Transverse colon (tissue), 4 donors: ENCODE data around the gene FKBP1A. TPM values are rescaled to one million over a fixed set of nuclear protein-coding genes. Genes with fewer than 3 reads are reported as not detected.

Source experiments
- DNase-seq: peaks from one replicate; pipeline ENCODE4 v3.0.0-alpha.2; 2019
- H3K27ac ChIP-seq, 4 donors: fragments of 200-600 bp; sonication (generic); 2 replicates each; pipeline ENCODE4 v1.5.1; 2016 to 2018; ENCODE audit warnings: inconsistent platforms in 4 of 4
- H3K27me3 ChIP-seq: fragments of 200-600 bp; sonication (generic); 2 replicates; pipeline ENCODE4 v1.5.1; 2017; ENCODE audit warnings: inconsistent platforms
- H3K36me3 ChIP-seq, 4 donors: fragments of 200-600 bp; sonication (generic); 2 replicates each; pipeline ENCODE4 v1.5.1; 2017 to 2019; ENCODE audit warnings: inconsistent platforms in 4 of 4
- H3K4me1 ChIP-seq, 4 donors: fragments of 200-600 bp; sonication (generic); 2 replicates each; pipeline ENCODE4 v1.5.1; 2017 to 2020; ENCODE audit warnings: inconsistent platforms in 4 of 4
- H3K4me3 ChIP-seq, 4 donors: fragments of 200-600 bp; sonication (generic); 1 replicate in 1 of 4; 2 replicates in 3 of 4; pipeline versions ENCODE4 v1.5.1 to v1.6.1; 2017 to 2019; ENCODE audit warnings: inconsistent platforms in 4 of 4
- H3K9me3 ChIP-seq, 2 donors: fragments of 200-600 bp; sonication (generic); 2 replicates each; pipeline ENCODE4 v1.5.1; 2017 to 2019; ENCODE audit warnings: inconsistent platforms in 2 of 2
- EP300 ChIP-seq: sonication (generic); formaldehyde crosslinking; IDR thresholded peaks from one replicate; pipeline ENCODE4 v1.6.1; 2017; ENCODE audit warnings: antibody characterized with exemption, low read depth
- POLR2A ChIP-seq: fragments of 450-650 bp; IDR thresholded peaks from one replicate; pipeline ENCODE4 v1.6.1; 2016; ENCODE audit warnings: antibody characterized with exemption, mild to moderate bottlenecking, moderate library complexity
- POLR2AphosphoS5 ChIP-seq, 3 donors: sonication (generic); formaldehyde crosslinking; IDR thresholded peaks; one replicate each; pipeline ENCODE4 v1.6.1; 2016; ENCODE audit warnings: antibody characterized with exemption in 3 of 3
- WGBS, 2 donors: methylation state at CpG; one replicate each; pipeline ENCODE4 v1.1.5; 2018; ENCODE audit warnings: low coverage in 1 of 2; 5-methylcytosine and 5-hydroxymethylcytosine counted together
- in situ Hi-C, 4 donors: fragments of 200-750 bp; cut with MboI; loops; one replicate each; pipeline versions ENCODE4 v1.15.0 to v1.15.1; 2017; ENCODE audit warnings: low sequenced_read_pairs in 3 of 4, low pct_ligation_motif_present in 1 of 4, low pct_unique_long_range_greater_than_20kb in 1 of 4
- intact Hi-C: fragments of 100-400 bp; cut with DNase I; formaldehyde crosslinking; loops from one replicate; pipeline ENCODE4 v1.15.1; 2023; ENCODE audit warnings: low total_unique reads
- total RNA-seq, 4 donors: library from RNA; depleted of rRNA; stranded (reverse); fragments of >200 nt; gene quantifications; one replicate each; pipeline ENCODE4 v1.1.0, GENCODE V29; 2016
- TF ChIP-seq, protein P1 (sequence below), 5 experiments: fragments of 200-600 bp in 3 of 5; fragments of 450-650 bp in 2 of 5; sonication (generic) in 3 of 5; IDR thresholded peaks; 1 replicate in 2 of 5; 2 replicates in 3 of 5; pipeline ENCODE4 v1.5.1; 2016 to 2017; ENCODE audit warnings: antibody characterized with exemption in 5 of 5, inconsistent platforms in 3 of 5, mild to moderate bottlenecking in 2 of 5, moderate library complexity in 1 of 5

FKBP1A gene
- total RNA-seq, 4 donors from 2014 or later: 120 to 202 (median 144) TPM

DNA sequence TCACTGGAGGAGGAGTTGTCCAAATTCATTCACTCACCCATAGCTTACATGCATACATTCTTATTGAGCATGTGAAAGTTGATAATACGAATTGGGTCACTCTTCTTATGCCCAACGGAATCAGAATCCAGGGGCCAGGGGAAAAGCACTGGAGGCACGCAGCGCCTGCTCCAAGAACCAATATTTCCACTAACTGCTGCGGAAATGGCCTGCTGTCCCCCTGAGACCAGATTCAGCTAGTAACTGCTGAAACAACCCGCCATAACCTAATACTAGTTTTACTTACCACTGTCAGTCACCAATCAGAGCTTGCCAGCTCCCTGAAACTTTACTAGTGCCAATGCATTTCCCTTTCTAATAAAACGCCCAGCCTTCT is 641 bp upstream of the FKBP1A start:
- WGBS, 2 donors: 48 to 59% methylated on average over 7 of the region's 7 CpGs
- Histone ChIP-seq H3K4me3 (peak overlapping the region; percentile 48 to 97 (median 92)), H3K27ac (peak overlapping the region; percentile 90 to 94 (median 92)), H3K4me1 (peaks cover 28 to 51% (median 43%) of the 10 kb centered on the region in 4 donors), H3K9me3 (no peaks in the 10 kb centered on the region), H3K27me3 (peaks cover 4% of the 10 kb centered on the region), H3K36me3 (no peaks in the 10 kb centered on the region)
- TF ChIP-seq POLR2A (no peak), EP300 (no peak), POLR2AphosphoS5 (IDR thresholded peaks at IDR 0.05) (no peak)
- TF ChIP-seq, protein P1, sequence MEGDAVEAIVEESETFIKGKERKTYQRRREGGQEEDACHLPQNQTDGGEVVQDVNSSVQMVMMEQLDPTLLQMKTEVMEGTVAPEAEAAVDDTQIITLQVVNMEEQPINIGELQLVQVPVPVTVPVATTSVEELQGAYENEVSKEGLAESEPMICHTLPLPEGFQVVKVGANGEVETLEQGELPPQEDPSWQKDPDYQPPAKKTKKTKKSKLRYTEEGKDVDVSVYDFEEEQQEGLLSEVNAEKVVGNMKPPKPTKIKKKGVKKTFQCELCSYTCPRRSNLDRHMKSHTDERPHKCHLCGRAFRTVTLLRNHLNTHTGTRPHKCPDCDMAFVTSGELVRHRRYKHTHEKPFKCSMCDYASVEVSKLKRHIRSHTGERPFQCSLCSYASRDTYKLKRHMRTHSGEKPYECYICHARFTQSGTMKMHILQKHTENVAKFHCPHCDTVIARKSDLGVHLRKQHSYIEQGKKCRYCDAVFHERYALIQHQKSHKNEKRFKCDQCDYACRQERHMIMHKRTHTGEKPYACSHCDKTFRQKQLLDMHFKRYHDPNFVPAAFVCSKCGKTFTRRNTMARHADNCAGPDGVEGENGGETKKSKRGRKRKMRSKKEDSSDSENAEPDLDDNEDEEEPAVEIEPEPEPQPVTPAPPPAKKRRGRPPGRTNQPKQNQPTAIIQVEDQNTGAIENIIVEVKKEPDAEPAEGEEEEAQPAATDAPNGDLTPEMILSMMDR (IDR thresholded peaks at IDR 0.05): no peak
- in situ Hi-C loops: no loop called here
- no peak for DNase-seq
- intact Hi-C loops: loop anchor here (2.0 kb wide), 1 partner anchor 69 kb away; no protein-coding TSS in a partner anchor

DNA sequence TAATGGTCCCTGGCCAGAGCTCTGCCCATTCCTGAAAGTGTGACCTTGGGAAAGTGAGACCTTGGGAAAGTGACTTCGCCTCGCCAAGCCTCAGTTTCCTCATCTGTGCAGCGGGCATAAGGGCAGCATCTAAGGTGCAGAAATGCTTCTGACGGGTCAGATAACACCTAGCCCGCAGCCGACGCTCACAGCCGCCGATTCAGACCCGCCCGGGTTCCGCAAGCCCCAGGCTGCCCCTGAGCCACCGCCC is 486 bp downstream of the FKBP1A start:
- H3K4me1 ChIP-seq: peaks cover 34 to 54% (median 45%) of the 10 kb centered on the region in 4 donors
- peak; percentile 34 for DNase-seq
- intact Hi-C loops: loop anchor here (2.0 kb wide), 1 partner anchor 68 kb away; no protein-coding TSS in a partner anchor

DNA sequence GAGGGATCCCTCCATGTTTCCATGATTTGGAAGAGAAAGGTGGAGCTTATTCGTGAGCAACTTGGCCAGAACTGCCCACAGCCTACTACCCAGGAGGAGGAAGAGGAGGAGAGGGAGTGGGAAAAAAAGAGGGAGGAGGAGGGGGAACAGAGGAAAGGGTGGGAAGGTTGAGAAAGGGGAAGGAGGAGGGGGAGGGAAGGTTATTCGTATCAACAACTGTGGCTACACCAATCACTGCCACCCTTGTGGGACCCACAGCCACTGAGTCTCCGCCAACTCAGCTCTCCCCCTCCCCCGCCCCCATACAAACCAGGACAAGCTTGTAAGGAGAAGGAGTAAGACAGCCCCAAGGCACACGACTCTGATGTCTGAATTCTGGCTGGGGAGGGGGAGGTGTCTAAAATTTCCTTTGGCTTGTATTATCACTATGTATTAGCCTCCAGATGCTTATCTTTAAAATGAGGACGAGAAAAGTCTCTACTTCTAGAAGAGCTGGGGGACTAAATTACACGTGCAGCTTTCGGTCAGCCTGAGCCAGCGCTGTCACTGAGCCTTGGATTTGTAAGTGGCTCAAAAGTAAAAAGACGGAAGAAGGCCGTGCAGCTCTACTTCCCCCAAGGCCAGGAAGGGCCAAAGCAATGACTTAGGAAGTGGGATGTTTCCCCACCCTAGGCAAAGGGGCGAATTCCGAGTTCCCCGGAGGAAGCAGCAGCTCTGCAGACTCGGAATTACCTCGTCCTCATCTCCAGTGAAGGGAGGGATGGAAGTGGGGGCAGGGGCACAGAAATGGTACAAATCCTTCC is 1.0 kb downstream of the FKBP1A start:
- in situ Hi-C loops: no loop called here
- intact Hi-C loops: loop anchor here (2.0 kb wide), 1 partner anchor 67 kb away; no protein-coding TSS in a partner anchor
- no peaks in the 10 kb centered on the region for H3K36me3 ChIP-seq
- no peak for DNase-seq
- H3K9me3 ChIP-seq: no peaks in the 10 kb centered on the region
- WGBS, 2 donors: 9 to 28% methylated on average over 3 to 16 of the region's 16 CpGs
- TF ChIP-seq POLR2A: no peak
- peak in 1 of 3 donors; percentile 30 for TF ChIP-seq POLR2AphosphoS5 (IDR thresholded peaks at IDR 0.05)
- TF ChIP-seq, protein P1 (IDR thresholded peaks at IDR 0.05): no peak
- no peak for TF ChIP-seq EP300
- peaks cover 34 to 56% (median 48%) of the 10 kb centered on the region in 4 donors for H3K4me1 ChIP-seq
- peak overlapping the region; percentile 90 to 94 (median 92) for H3K27ac ChIP-seq
- H3K27me3 ChIP-seq: no peaks in the 10 kb centered on the region
- H3K4me3 ChIP-seq: peak overlapping the region; percentile 83 to 97 (median 92)

More for the DNA sequence above, 486 bp downstream of the FKBP1A start:
- no peaks in the 10 kb centered on the region for H3K36me3 ChIP-seq
- H3K27me3 ChIP-seq: no peaks in the 10 kb centered on the region
- peak overlapping the region; percentile 90 to 94 (median 92) for H3K27ac ChIP-seq
- H3K9me3 ChIP-seq: no peaks in the 10 kb centered on the region
- in situ Hi-C loops: no loop called here
- H3K4me3 ChIP-seq: peak overlapping the region; percentile 83 to 97 (median 92)
- TF ChIP-seq POLR2A (no peak), EP300 (no peak), POLR2AphosphoS5 (IDR thresholded peaks at IDR 0.05) (no peak)
- TF ChIP-seq, protein P1 (IDR thresholded peaks at IDR 0.05): no peak
- 1% methylated on average over 13 of the region's 13 CpGs; no CpG with 5 or more reads in 1 of the 2 donors for WGBS, 2 donors

DNA sequence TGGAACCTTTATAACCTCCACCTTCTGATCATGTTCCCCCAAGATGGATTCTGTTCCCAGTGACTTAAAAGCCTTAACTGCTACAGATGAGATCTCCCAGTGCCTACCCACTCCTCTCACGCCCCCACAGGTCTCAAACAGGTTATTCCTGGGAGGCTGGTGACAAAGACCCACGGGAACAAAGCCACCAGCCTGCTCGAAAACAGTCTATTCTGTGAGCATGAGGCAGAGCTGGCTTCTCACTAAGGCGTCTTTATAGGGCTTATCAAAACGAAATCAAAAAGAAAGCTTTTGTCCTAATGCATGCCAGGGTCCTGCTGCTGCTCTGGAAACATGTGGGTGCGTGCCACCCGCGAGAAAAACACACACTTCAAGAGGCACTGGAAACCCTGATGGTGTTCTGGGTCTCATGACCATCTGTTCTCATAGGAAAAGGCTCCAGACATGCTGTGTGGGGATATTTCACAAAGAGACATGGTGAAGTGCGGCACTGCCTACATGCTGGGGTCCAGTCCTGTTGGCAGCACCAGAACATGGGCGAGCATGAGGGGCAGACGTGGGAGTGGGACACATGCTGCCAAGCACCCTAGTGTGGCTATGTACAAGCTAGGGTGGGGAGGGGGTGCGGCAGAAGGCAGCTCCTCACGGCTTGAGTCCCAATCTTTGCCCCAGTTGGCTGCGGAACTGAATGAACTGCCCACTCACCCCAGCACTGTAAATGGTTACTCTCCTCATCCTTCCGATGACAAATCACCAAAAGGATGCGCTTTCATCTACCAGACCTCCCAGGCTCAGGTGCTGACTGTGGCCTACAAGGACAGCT is 2.1 kb downstream of the FKBP1A start:
- H3K4me1 ChIP-seq: peaks cover 38 to 66% (median 53%) of the 10 kb centered on the region in 4 donors
- H3K27ac ChIP-seq: peak overlapping the region; percentile 90 to 94 (median 92)
- peak overlapping the region in 1 of 4 donors; percentile 92 for H3K4me3 ChIP-seq
- TF ChIP-seq POLR2A (no peak), EP300 (no peak), POLR2AphosphoS5 (IDR thresholded peaks at IDR 0.05) (no peak)
- TF ChIP-seq, protein P1 (IDR thresholded peaks at IDR 0.05): no peak
- no peaks in the 10 kb centered on the region for H3K36me3 ChIP-seq
- no peaks in the 10 kb centered on the region for H3K9me3 ChIP-seq
- H3K27me3 ChIP-seq: no peaks in the 10 kb centered on the region
- no peak for DNase-seq
- 35 to 74% methylated on average over 5 to 16 of the region's 16 CpGs for WGBS, 2 donors
- in situ Hi-C loops: no loop called here
- intact Hi-C loops: no loop called here
